ENCODE results near the gene CGB3.

The CGB3 gene

GRCh38 chr19:48988286-48988685 is 35.8 kb downstream of the CGB3 start:
- no peak for DNase-seq (ENCODE audit: low read depth in 2 of 2)

DNA sequence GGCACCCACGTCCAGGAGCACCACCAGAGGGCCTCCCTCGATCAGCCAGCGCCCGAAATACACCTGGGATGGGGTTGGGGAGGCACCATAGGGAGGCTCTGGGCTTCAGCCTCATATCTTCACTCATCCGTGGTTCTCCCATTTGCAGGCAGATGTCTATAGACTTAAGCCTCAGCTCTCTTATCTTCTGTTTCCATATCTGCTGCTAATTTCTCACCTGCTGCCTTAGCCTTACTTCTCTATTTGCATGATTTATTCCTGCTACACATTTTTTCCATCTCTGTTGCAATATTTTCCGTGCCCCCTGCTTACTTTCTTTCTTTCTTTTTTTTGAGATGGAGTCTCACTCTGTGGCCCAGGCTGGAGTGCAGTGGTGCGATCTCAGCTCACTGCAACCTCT is 36.8 kb downstream of the CGB3 start:
- DNase-seq (ENCODE audit: low read depth in 2 of 2) = no peak

GRCh38 chr19:48986211-48986610 is 37.9 kb downstream of the CGB3 start:
- no peak for DNase-seq (ENCODE audit: low read depth in 2 of 2)

- no peak for DNase-seq (ENCODE audit: low read depth in 2 of 2)
These were observed 38.4 kb downstream of the CGB3 start for GRCh38 chr19:48985711-48986110.

- DNase-seq (ENCODE audit: low read depth in 2 of 2) = no peak
These were observed 41.9 kb downstream of the CGB3 start for GRCh38 chr19:48982280-48982679.

- DNase-seq (ENCODE audit: low read depth in 2 of 2) = no peak
These were observed 47.1 kb downstream of the CGB3 start for GRCh38 chr19:48977061-48977460.

DNA sequence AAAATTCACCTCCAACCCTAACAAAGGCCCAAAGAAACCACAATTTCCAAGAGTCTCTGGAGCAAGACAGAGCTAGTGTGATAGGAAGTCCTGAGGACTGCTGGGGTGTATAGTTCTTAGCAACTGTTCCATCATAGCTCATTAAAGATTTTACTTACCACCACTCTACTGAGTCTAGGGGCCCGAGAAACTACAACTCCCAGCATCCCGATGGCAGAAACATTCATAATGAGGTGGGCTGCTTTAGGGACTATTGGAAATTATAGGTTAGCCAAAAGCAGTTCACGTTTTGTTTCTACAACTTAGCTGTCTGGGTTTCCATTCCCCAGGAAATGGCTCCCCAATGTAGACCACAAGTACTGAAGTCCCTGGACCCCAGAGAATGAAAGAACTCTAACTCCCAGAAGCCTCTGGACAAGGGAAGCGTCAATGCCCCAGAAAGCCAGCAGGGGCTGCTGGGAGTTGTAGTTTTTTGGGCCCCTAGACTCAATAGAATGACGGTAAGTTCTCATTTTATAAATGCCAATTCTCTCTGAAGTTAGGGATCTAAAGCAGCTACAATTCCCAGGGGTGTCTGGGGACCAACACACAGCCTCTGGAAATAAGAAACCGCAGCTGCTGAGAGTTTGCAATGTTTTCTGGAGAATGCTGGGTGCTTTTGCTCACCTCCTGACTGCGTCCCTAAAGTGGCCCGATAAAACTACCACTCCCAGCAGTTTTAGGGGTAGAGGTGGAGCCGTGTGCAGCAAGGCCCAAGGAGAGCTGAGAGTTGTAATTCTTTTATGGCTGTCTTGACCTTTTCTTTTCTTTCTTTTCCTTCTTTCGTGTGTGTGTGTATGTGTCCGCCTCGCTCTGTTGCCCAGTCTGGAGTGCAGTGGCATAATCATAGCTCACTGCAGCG is 47.9 kb downstream of the CGB3 start:
- DNase-seq (ENCODE audit: low read depth in 2 of 2) = no peak

Measured in stimulated activated CD8-positive, alpha-beta memory T cell treated with anti-CD3 and anti-CD28 coated beads, Interleukin-15, amount 100 ng/mL, for 4 hours (primary cell).